NK-92 treated with Interleukin-12 subunit alpha and Interleukin-12 subunit beta, amount 100 ng/mL, for 24 hours (cell line): ENCODE data around the gene PLXNA4.

Experiments
- DNase-seq: peaks from one replicate; lab custom pipeline; 2025; lab: John Stamatoyannopoulos, UW

The PLXNA4 gene

GRCh38 chr7:132353936-132354335 is 222.3 kb downstream of the PLXNA4 start:
- DNase-seq, result no peak

GRCh38 chr7:132352800-132353199 is 223.5 kb downstream of the PLXNA4 start:
- DNase-seq, result no peak

GRCh38 chr7:132351954-132352499 is 224.2 kb downstream of the PLXNA4 start:
- DNase-seq, result no peak

GRCh38 chr7:132350741-132351140 is 225.5 kb downstream of the PLXNA4 start:
- DNase-seq, result no peak

GRCh38 chr7:132349075-132349474 is 227.2 kb downstream of the PLXNA4 start:
- no peak for DNase-seq

- DNase-seq, result no peak
Measured at GRCh38 chr7:132348341-132348740, 227.9 kb downstream of the PLXNA4 start.

GRCh38 chr7:132347858-132348257 is 228.4 kb downstream of the PLXNA4 start:
- DNase-seq, result no peak

- no peak for DNase-seq
Measured at GRCh38 chr7:132347123-132347522, 229.1 kb downstream of the PLXNA4 start.

- no peak for DNase-seq
Measured at GRCh38 chr7:132345543-132346129, 230.6 kb downstream of the PLXNA4 start.

GRCh38 chr7:132345030-132345429 is 231.2 kb downstream of the PLXNA4 start:
- no peak for DNase-seq

GRCh38 chr7:132343199-132343598 is 233.1 kb downstream of the PLXNA4 start:
- no peak for DNase-seq

GRCh38 chr7:132337450-132338080 is 238.7 kb downstream of the PLXNA4 start:
- DNase-seq, result no peak

GRCh38 chr7:132336797-132337196 is 239.5 kb downstream of the PLXNA4 start:
- no peak for DNase-seq

- DNase-seq, result no peak
Measured at GRCh38 chr7:132333301-132333700, 243.0 kb downstream of the PLXNA4 start.

- DNase-seq, result no peak
Measured at GRCh38 chr7:132328760-132329159, 247.5 kb downstream of the PLXNA4 start.

GRCh38 chr7:132328047-132328620 is 248.1 kb downstream of the PLXNA4 start:
- DNase-seq, result no peak

- DNase-seq, result no peak
Measured at GRCh38 chr7:132326878-132327589, 249.2 kb downstream of the PLXNA4 start.

- no peak for DNase-seq
Measured at GRCh38 chr7:132322970-132323369, 253.3 kb downstream of the PLXNA4 start.

- no peak for DNase-seq
Measured at GRCh38 chr7:132321387-132321786, 254.9 kb downstream of the PLXNA4 start.

- no peak for DNase-seq
Measured at GRCh38 chr7:132319481-132319880, 256.8 kb downstream of the PLXNA4 start.

- DNase-seq, result peak; percentile 64
Measured at GRCh38 chr7:132318352-132319318, 257.6 kb downstream of the PLXNA4 start.
